T-cell (primary cell): ENCODE measurements around the gene WT1. TPM values are rescaled to one million over a fixed set of nuclear protein-coding genes. Genes with fewer than 3 reads are reported as not detected.

ENCODE experiments used
- ATAC-seq, 4 experiments: fragments of 200-7000 bp in 3 of 4; fragments of 150-1000 bp in 1 of 4; cut with Tn5 transposase; replicated peaks in 1 of 4; 1 replicate in 3 of 4; 2 replicates in 1 of 4; pipeline ENCODE4 v1.10.0; 2021; ENCODE audit warnings: moderate library complexity in 3 of 4, mild to moderate bottlenecking in 2 of 4, moderate number of reproducible peaks in 1 of 4
- CTCF ChIA-PET, 2 donors: fragments of 300-600 bp; sonication (Branson Sonifier 250); formaldehyde crosslinking; loops; one replicate each; lab custom pipeline; 2022; ENCODE audit warnings: antibody characterized with exemption in 2 of 2; lab: Charles Lee
- POLR2A ChIA-PET, 2 donors: fragments of 300-600 bp; sonication (Branson Sonifier 250); formaldehyde crosslinking; loops; one replicate each; lab custom pipeline; 2022; ENCODE audit warnings: antibody characterized with exemption in 2 of 2; lab: Charles Lee
- DNase-seq, 35 experiments: peaks; one replicate each; pipeline versions ENCODE4 v3.0.0 to v3.0.0-alpha.2; 2013 to 2023
- H3K27ac ChIP-seq: one replicate; pipeline ENCODE4 v1.5.1; 2013; ENCODE audit warnings: low read length
- H3K27me3 ChIP-seq, 2 experiments: replicated peaks in 1 of 2; 1 replicate in 1 of 2; 2 replicates in 1 of 2; pipeline versions ENCODE4 v1.6.1 to v1.7.0; 2013; ENCODE audit warnings: low read length in 1 of 2, mixed read lengths in 1 of 2; ENCODE audit not compliant: control insufficient read depth in 2 of 2, insufficient read depth in 2 of 2; ENCODE audit errors: extremely low read depth in 1 of 2
- H3K36me3 ChIP-seq, 2 donors: 1 replicate in 1 of 2; 2 replicates in 1 of 2; pipeline versions ENCODE4 v1.6.1 to v1.7.0; 2013; ENCODE audit warnings: low read length in 1 of 2; ENCODE audit not compliant: control insufficient read depth in 2 of 2, insufficient read depth in 1 of 2; ENCODE audit errors: extremely low read depth in 1 of 2
- H3K4me1 ChIP-seq, 2 experiments: 1 replicate in 1 of 2; 2 replicates in 1 of 2; pipeline versions ENCODE4 v1.6.1 to v1.7.0; 2013; ENCODE audit warnings: low read length in 2 of 2, mixed read lengths in 1 of 2; ENCODE audit not compliant: insufficient read depth in 2 of 2, control insufficient read depth in 1 of 2; ENCODE audit errors: extremely low read depth in 1 of 2
- H3K4me3 ChIP-seq, 2 donors: 1 replicate in 1 of 2; 2 replicates in 1 of 2; pipeline versions ENCODE4 v1.5.1 to v1.7.0; 2013; ENCODE audit warnings: mild to moderate bottlenecking in 2 of 2, low read length in 1 of 2, moderate library complexity in 1 of 2; ENCODE audit not compliant: control insufficient read depth in 1 of 2; ENCODE audit errors: extremely low read depth in 1 of 2
- H3K9me3 ChIP-seq: 2 replicates; pipeline ENCODE4 v1.7.0; 2013
- H3K27ac Mint-ChIP-seq, 2 donors: one replicate each; pipeline ENCODE4 v1.8.0; 2020 to 2021; ENCODE audit warnings: mild to moderate bottlenecking in 2 of 2, mixed read lengths in 2 of 2
- H3K27me3 Mint-ChIP-seq, 2 donors: one replicate each; pipeline ENCODE4 v1.8.0; 2021 to 2022; ENCODE audit warnings: mixed read lengths in 2 of 2
- H3K36me3 Mint-ChIP-seq: one replicate; pipeline ENCODE4 v1.8.0; 2021; ENCODE audit warnings: mixed read lengths
- H3K4me1 Mint-ChIP-seq, 3 donors: one replicate each; pipeline ENCODE4 v1.8.0; 2020 to 2022; ENCODE audit warnings: mixed read lengths in 3 of 3, mild to moderate bottlenecking in 1 of 3
- H3K4me3 Mint-ChIP-seq, 3 donors: one replicate each; pipeline ENCODE4 v1.8.0; 2020 to 2022; ENCODE audit warnings: mild to moderate bottlenecking in 3 of 3, mixed read lengths in 3 of 3, moderate library complexity in 3 of 3
- H3K9me3 Mint-ChIP-seq, 3 donors: one replicate each; pipeline ENCODE4 v1.8.0; 2020 to 2022; ENCODE audit warnings: mixed read lengths in 3 of 3
- WGBS: methylation state at CpG from one replicate; pipeline ENCODE4 v1.1.5; 2013; ENCODE audit warnings: missing lambda C conversion rate; ENCODE audit not compliant: insufficient coverage; 5-methylcytosine and 5-hydroxymethylcytosine counted together
- total RNA-seq, 35 experiments: library from RNA in 6 of 35; stranded (reverse) in 6 of 35; fragments of 120-200 nt in 1 of 35; gene quantifications; one replicate each; pipeline versions ENCODE4 v1.2.1 to v1.2.4 and lab custom pipeline; 2013 to 2026

The WT1 gene
- total RNA-seq, 5 donors from 2014 or later (not counting 1 experiment from before 2014, with no cell fraction given), result not detected

DNA sequence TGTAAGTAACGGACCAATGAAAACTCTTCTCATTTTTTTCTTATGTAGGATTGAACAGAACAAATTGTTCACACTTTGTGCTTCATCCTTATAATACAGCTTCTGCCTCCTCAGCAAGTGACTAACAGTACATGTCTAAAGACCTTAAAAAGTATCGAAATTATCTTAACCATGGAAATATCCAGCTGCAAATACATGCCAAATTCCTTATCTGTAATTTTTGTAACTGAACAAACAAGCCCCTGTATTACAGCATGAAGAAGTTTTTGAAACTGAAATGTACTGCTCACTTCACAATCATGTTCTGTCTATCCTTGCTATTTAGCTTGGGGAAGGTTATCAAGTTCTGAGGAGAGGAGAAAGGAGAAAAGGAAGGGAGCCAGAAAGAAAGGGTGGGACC is 20.4 kb downstream of the WT1 start:
- ChIA-PET POLR2A (no interaction called here), CTCF (no interaction called here)
- H3K36me3 ChIP-seq, result no peaks in the 10 kb centered on the region
- no peak for DNase-seq
- no peaks in the 10 kb centered on the region for H3K9me3 ChIP-seq
- Mint-ChIP-seq H3K36me3 (no peaks in the 10 kb centered on the region), H3K4me1 (no peaks in the 10 kb centered on the region), H3K27ac (no peak overlapping the region), H3K9me3 (no peaks in the 10 kb centered on the region), H3K4me3 (no peak overlapping the region), H3K27me3 (peaks cover 4 to 5% of the 10 kb centered on the region in 2 donors)
- ATAC-seq, result no peak
- WGBS, result 100% methylated on average over 1 of the region's 2 CpGs
- H3K4me3 ChIP-seq, result no peak overlapping the region
- no peak overlapping the region for H3K27ac ChIP-seq
- H3K4me1 ChIP-seq, result no peaks in the 10 kb centered on the region
- H3K27me3 ChIP-seq, result peaks cover 0 to 10% of the 10 kb centered on the region in 2 experiments

DNA sequence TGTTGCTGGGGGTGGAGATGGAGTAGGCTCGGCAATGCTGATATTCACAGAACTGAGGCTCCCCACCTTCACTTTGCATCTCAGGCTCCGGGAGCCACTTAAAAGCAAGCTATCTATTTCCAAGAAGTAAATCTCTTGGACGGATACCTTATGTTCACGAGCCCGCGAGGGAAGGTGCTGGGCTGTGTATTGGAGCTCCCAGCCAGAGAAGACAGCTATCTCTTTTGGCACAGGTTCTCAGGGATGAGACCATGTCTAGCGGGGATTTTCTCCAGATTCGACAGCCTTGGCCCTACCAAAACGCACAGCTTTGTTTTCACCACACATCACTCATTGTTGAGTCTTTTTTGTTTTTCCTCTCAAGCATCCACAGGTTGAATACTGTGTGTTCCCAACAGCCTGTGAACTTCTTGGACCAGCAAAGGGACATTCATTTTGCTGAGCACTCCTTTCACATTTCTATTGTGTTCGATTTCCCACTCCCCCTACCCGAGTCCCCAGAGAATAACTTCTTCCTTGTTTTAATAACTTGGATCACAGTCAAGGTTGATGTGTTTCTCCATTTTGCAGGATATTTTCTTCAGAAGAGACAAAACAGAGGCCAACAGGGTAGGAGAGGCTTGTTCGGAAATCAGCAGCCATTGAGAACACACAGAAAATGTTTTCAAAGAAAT is 23.3 kb downstream of the WT1 start:
- Mint-ChIP-seq H3K27me3 (peaks cover 8 to 14% of the 10 kb centered on the region in 2 donors), H3K27ac (no peak overlapping the region), H3K4me3 (no peak overlapping the region), H3K4me1 (no peaks in the 10 kb centered on the region), H3K9me3 (no peaks in the 10 kb centered on the region), H3K36me3 (no peaks in the 10 kb centered on the region)
- ATAC-seq (no peak), DNase-seq (no peak)
- Histone ChIP-seq H3K27me3 (peaks cover 0 to 11% of the 10 kb centered on the region in 2 experiments), H3K4me3 (no peak overlapping the region), H3K9me3 (no peaks in the 10 kb centered on the region), H3K4me1 (no peaks in the 10 kb centered on the region), H3K27ac (no peak overlapping the region), H3K36me3 (no peaks in the 10 kb centered on the region)
- ChIA-PET POLR2A (no interaction called here), CTCF (no interaction called here)
- 82% methylated on average over 8 of the region's 12 CpGs for WGBS

DNA sequence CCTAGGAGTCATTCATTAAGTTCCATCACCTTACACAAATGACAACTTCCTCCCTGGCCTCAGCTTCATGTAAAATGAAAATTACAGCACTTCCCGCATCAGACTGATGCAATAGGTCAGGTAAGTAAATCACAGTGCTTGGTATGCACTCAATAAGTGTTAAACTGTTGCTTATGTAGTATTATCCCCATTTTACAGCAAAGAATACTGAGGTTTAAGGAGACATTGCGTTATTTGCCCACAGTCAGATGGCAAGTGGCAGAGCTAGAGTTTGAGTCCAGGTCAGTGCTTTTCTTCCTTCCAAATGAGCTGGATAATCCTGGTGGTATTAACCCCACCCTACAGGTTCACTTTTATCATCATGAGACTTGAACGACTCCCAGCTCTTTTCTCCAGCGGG is 29.7 kb downstream of the WT1 start:
- Mint-ChIP-seq H3K4me3 (no peak overlapping the region), H3K27me3 (peaks cover 8 to 22% of the 10 kb centered on the region in 2 donors), H3K36me3 (no peaks in the 10 kb centered on the region), H3K4me1 (no peaks in the 10 kb centered on the region), H3K27ac (no peak overlapping the region), H3K9me3 (peaks cover 3 to 6% (median 4%) of the 10 kb centered on the region in 3 donors)
- H3K36me3 ChIP-seq, result no peaks in the 10 kb centered on the region
- ChIA-PET POLR2A (no interaction called here), CTCF (no interaction called here)
- no peaks in the 10 kb centered on the region for H3K4me1 ChIP-seq
- ATAC-seq (no peak), DNase-seq (no peak)
- 100% methylated on average over 1 of the region's 4 CpGs for WGBS
- no peak overlapping the region for H3K27ac ChIP-seq
- peaks cover 0 to 7% of the 10 kb centered on the region in 2 experiments for H3K27me3 ChIP-seq
- no peaks in the 10 kb centered on the region for H3K9me3 ChIP-seq
- no peak overlapping the region for H3K4me3 ChIP-seq

DNA sequence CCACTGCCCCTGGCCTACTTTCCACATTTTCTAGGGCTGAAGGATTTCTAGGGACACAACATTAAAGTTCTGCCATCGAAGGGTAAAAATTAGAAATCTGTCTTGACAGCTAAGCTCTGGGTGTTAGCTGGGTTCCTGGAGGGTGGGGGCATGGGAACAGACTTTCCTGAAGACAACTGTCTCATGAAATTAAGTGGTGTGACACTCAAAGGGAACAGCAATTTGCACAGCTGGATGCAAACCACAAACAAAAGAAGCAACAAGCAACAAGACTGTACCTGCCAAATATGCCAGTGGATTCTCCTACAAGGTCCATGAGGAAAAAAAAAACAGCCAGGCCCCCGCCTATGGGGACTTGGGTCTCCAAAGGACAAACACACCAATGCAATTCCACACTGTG is 32.5 kb downstream of the WT1 start:
- Mint-ChIP-seq H3K4me3 (no peak overlapping the region), H3K27me3 (peaks cover 12 to 16% of the 10 kb centered on the region in 2 donors), H3K36me3 (no peaks in the 10 kb centered on the region), H3K4me1 (no peaks in the 10 kb centered on the region), H3K27ac (no peak overlapping the region), H3K9me3 (peaks cover 3 to 6% (median 4%) of the 10 kb centered on the region in 3 donors)
- CTCF ChIA-PET, result no interaction called here
- DNase-seq (no peak), ATAC-seq (no peak)
- Histone ChIP-seq H3K27ac (no peak overlapping the region), H3K4me3 (no peak overlapping the region), H3K4me1 (no peaks in the 10 kb centered on the region), H3K9me3 (no peaks in the 10 kb centered on the region), H3K36me3 (no peaks in the 10 kb centered on the region), H3K27me3 (peaks cover 0 to 5% of the 10 kb centered on the region in 2 experiments)
- WGBS, result no CpG with 5 or more reads among the region's 2 CpGs
- POLR2A ChIA-PET, result interaction anchor here (0.5 to 0.7 kb wide), 2 partner anchors 227 to 1225 kb away, joined by 6 to 7 read pairs; no protein-coding TSS in a partner anchor

DNA sequence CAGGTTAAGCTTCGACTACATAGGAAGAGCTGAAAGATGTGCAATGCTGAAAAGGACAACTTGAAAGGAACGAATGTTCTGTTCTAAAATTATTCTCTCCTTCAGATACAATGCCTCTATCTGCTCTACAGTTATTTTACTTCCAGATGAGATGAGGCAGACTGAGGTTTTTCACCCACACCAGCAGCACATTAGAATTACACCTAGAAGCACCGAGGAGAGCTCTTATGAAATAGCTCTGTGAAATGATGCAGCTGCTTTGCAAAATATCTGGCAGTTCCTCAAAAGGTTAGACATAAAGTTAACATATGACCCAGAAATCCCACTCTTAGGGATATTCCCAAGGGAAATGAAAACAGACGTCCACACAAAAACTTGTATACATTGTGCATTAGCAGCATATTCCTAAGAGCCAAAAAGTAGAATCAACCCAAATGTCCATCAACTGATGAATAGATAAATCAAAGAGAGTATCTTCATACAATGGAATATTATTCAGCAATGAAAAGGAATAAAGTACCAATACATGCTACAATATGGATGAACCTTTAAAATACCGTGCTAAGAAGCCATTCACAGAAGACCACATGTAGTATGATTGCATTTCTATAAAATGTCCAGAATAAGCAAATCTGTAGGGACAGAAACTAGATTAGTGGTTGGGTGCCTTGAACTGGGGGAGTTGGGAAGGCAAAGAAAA is 34.5 kb downstream of the WT1 start:
- POLR2A ChIA-PET, result no interaction called here
- Histone ChIP-seq H3K27ac (no peak overlapping the region), H3K4me3 (no peak overlapping the region), H3K27me3 (peaks cover 0 to 5% of the 10 kb centered on the region in 2 experiments), H3K9me3 (no peaks in the 10 kb centered on the region), H3K4me1 (no peaks in the 10 kb centered on the region), H3K36me3 (no peaks in the 10 kb centered on the region)
- Mint-ChIP-seq H3K4me1 (no peaks in the 10 kb centered on the region), H3K36me3 (no peaks in the 10 kb centered on the region), H3K27me3 (peaks cover 8 to 24% of the 10 kb centered on the region in 2 donors), H3K27ac (no peak overlapping the region), H3K4me3 (no peak overlapping the region), H3K9me3 (peaks cover 3 to 6% (median 4%) of the 10 kb centered on the region in 3 donors)
- WGBS, result 80% methylated on average over 1 of the region's 5 CpGs
- no peak for ATAC-seq
- DNase-seq, result no peak
- CTCF ChIA-PET, result no interaction called here

DNA sequence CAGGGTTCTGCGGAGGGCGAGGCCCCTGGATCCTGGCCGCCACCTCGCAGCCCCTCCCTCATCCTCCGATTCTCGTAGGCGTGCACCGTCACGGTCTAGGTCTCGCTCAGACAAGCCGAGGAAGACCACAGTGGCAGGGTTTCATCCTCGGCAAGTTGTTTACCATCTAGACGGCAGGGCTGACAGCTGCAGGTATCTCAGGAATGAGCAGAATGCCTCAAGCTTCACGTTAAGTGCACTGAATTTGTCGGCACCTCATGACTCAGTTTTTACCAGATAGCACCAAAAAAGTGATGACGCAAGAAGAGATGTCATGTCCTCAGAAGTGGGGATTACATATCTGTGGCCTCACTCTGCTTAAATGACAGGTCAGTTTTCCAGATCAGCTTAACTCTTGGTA is 35.1 kb downstream of the WT1 start:
- peaks cover 0 to 5% of the 10 kb centered on the region in 2 experiments for H3K27me3 ChIP-seq
- H3K4me1 ChIP-seq, result no peaks in the 10 kb centered on the region
- H3K4me3 Mint-ChIP-seq, result no peak overlapping the region
- no peak for ATAC-seq
- peaks cover 8 to 26% of the 10 kb centered on the region in 2 donors for H3K27me3 Mint-ChIP-seq
- no peak overlapping the region for H3K27ac ChIP-seq
- no peak for DNase-seq
- no peaks in the 10 kb centered on the region for H3K36me3 Mint-ChIP-seq
- H3K36me3 ChIP-seq, result no peaks in the 10 kb centered on the region
- no peaks in the 10 kb centered on the region for H3K4me1 Mint-ChIP-seq
- no peak overlapping the region for H3K27ac Mint-ChIP-seq
- H3K4me3 ChIP-seq, result no peak overlapping the region
- H3K9me3 Mint-ChIP-seq, result peaks cover 3 to 6% (median 4%) of the 10 kb centered on the region in 3 donors
- ChIA-PET CTCF (interaction anchor here in 1 of 2 donors (0.6 kb wide), 1 partner anchor 95 kb away, joined by 6 read pairs; no protein-coding TSS in a partner anchor), POLR2A (no interaction called here)
- no peaks in the 10 kb centered on the region for H3K9me3 ChIP-seq
- 91% methylated on average over 16 of the region's 16 CpGs for WGBS
